Measurements from ENCODE around the gene CCNA2.

Gene CCNA2

GRCh38 chr4:121799867-121800501 lies 23.7 kb downstream of the CCNA2 start:
- Histone ChIP-seq H2AFZ (ENCODE audit: insufficient read depth, low read length, poor library complexity) (no peak overlapping the region), H3K14ac (ENCODE audit: low read length) (no peak overlapping the region), H2BK120ac (ENCODE audit: insufficient read depth, low read length, poor library complexity) (no peak overlapping the region), H4K91ac (ENCODE audit: low read depth, low read length) (no peak overlapping the region), H3K4me1 (ENCODE audit: control insufficient read depth in 1 of 2, insufficient read depth in 2 of 2, low read length in 2 of 2) (peaks cover 1 to 2% of the 10 kb centered on the region in 2 experiments), H3K4me2 (ENCODE audit: low read length) (no peak overlapping the region), H2AK5ac (ENCODE audit: low read length) (no peak overlapping the region), H2BK12ac (ENCODE audit: low read length) (no peak overlapping the region), H3K9me3 (ENCODE audit: insufficient read depth, low read depth, low read length) (no peaks in the 10 kb centered on the region), H3K79me1 (ENCODE audit: low read length) (peaks cover 6% of the 10 kb centered on the region), H3K36me3 (ENCODE audit: control insufficient read depth in 1 of 2, insufficient read depth in 2 of 2, low read length in 2 of 2) (peaks cover 5 to 7% of the 10 kb centered on the region in 2 experiments), H3K27ac (ENCODE audit: low read depth, low read length) (no peak overlapping the region), H2BK5ac (ENCODE audit: low read depth, low read length, poor library complexity) (no peak overlapping the region), H3K18ac (ENCODE audit: low read length) (no peak overlapping the region), H3K23ac (ENCODE audit: low read length) (no peak overlapping the region), H4K12ac (ENCODE audit: low read depth, low read length) (no peak overlapping the region), H4K8ac (ENCODE audit: low read depth, low read length) (no peak overlapping the region), H3K79me2 (ENCODE audit: control insufficient read depth, insufficient read depth, low read length, poor library complexity) (peaks cover 3% of the 10 kb centered on the region), H3K4ac (ENCODE audit: low read depth, low read length) (no peak overlapping the region), H3K27me3 (ENCODE audit: insufficient read depth, low read length) (no peaks in the 10 kb centered on the region), H3K4me3 (ENCODE audit: low read depth, low read length) (no peak overlapping the region), H3K9ac (ENCODE audit: low read length) (no peak overlapping the region)
- WGBS (ENCODE audit: extremely low coverage, insufficient coverage, insufficient read length): no CpG with 5 or more reads among the region's 3 CpGs
- no peak for DNase-seq

GRCh38 chr4:121799208-121799823 lies 24.4 kb downstream of the CCNA2 start:
- H3K23ac ChIP-seq (ENCODE audit: low read length): no peak overlapping the region
- H4K91ac ChIP-seq (ENCODE audit: low read depth, low read length): no peak overlapping the region
- no CpG with 5 or more reads among the region's 2 CpGs for WGBS (ENCODE audit: extremely low coverage, insufficient coverage, insufficient read length)
- H3K4me3 ChIP-seq (ENCODE audit: low read depth, low read length): no peak overlapping the region
- H3K14ac ChIP-seq (ENCODE audit: low read length): no peak overlapping the region
- no peak overlapping the region for H3K9ac ChIP-seq (ENCODE audit: low read length)
- H2BK120ac ChIP-seq (ENCODE audit: insufficient read depth, low read length, poor library complexity): no peak overlapping the region
- H3K18ac ChIP-seq (ENCODE audit: low read length): no peak overlapping the region
- H3K9me3 ChIP-seq (ENCODE audit: insufficient read depth, low read depth, low read length): no peaks in the 10 kb centered on the region
- no peak overlapping the region for H2AK5ac ChIP-seq (ENCODE audit: low read length)
- H2BK5ac ChIP-seq (ENCODE audit: low read depth, low read length, poor library complexity): no peak overlapping the region
- peaks cover 1 to 2% of the 10 kb centered on the region in 2 experiments for H3K4me1 ChIP-seq (ENCODE audit: control insufficient read depth in 1 of 2, insufficient read depth in 2 of 2, low read length in 2 of 2)
- H3K79me1 ChIP-seq (ENCODE audit: low read length): peaks cover 6% of the 10 kb centered on the region
- no peaks in the 10 kb centered on the region for H3K27me3 ChIP-seq (ENCODE audit: insufficient read depth, low read length)
- no peak overlapping the region for H2BK12ac ChIP-seq (ENCODE audit: low read length)
- no peak overlapping the region for H4K12ac ChIP-seq (ENCODE audit: low read depth, low read length)
- no peak overlapping the region for H3K27ac ChIP-seq (ENCODE audit: low read depth, low read length)
- H3K4ac ChIP-seq (ENCODE audit: low read depth, low read length): no peak overlapping the region
- peaks cover 5% of the 10 kb centered on the region in 2 experiments for H3K36me3 ChIP-seq (ENCODE audit: control insufficient read depth in 1 of 2, insufficient read depth in 2 of 2, low read length in 2 of 2)
- H3K4me2 ChIP-seq (ENCODE audit: low read length): no peak overlapping the region
- no peak overlapping the region for H4K8ac ChIP-seq (ENCODE audit: low read depth, low read length)
- no peak for DNase-seq
- H2AFZ ChIP-seq (ENCODE audit: insufficient read depth, low read length, poor library complexity): no peak overlapping the region
- H3K79me2 ChIP-seq (ENCODE audit: control insufficient read depth, insufficient read depth, low read length, poor library complexity): peaks cover 3% of the 10 kb centered on the region

- peaks cover 1% of the 10 kb centered on the region for H3K79me2 ChIP-seq (ENCODE audit: control insufficient read depth, insufficient read depth, low read length, poor library complexity)
- H3K9ac ChIP-seq (ENCODE audit: low read length): no peak overlapping the region
- no peak overlapping the region for H2AFZ ChIP-seq (ENCODE audit: insufficient read depth, low read length, poor library complexity)
- no peak overlapping the region for H4K8ac ChIP-seq (ENCODE audit: low read depth, low read length)
- no peaks in the 10 kb centered on the region for H3K36me3 ChIP-seq (ENCODE audit: control insufficient read depth in 1 of 2, insufficient read depth in 2 of 2, low read length in 2 of 2)
- no peak overlapping the region for H2AK5ac ChIP-seq (ENCODE audit: low read length)
- H3K18ac ChIP-seq (ENCODE audit: low read length): no peak overlapping the region
- no peak overlapping the region for H3K27ac ChIP-seq (ENCODE audit: low read depth, low read length)
- no peak overlapping the region for H3K14ac ChIP-seq (ENCODE audit: low read length)
- no peaks in the 10 kb centered on the region for H3K9me3 ChIP-seq (ENCODE audit: insufficient read depth, low read depth, low read length)
- H3K4me3 ChIP-seq (ENCODE audit: low read depth, low read length): no peak overlapping the region
- no peak overlapping the region for H4K12ac ChIP-seq (ENCODE audit: low read depth, low read length)
- H3K4me1 ChIP-seq (ENCODE audit: control insufficient read depth in 1 of 2, insufficient read depth in 2 of 2, low read length in 2 of 2): peaks cover 1 to 2% of the 10 kb centered on the region in 2 experiments
- no peaks in the 10 kb centered on the region for H3K27me3 ChIP-seq (ENCODE audit: insufficient read depth, low read length)
- no peak for DNase-seq
- H4K91ac ChIP-seq (ENCODE audit: low read depth, low read length): no peak overlapping the region
- no peak overlapping the region for H3K23ac ChIP-seq (ENCODE audit: low read length)
- H2BK120ac ChIP-seq (ENCODE audit: insufficient read depth, low read length, poor library complexity): no peak overlapping the region
- no peak overlapping the region for H2BK12ac ChIP-seq (ENCODE audit: low read length)
- H3K4ac ChIP-seq (ENCODE audit: low read depth, low read length): no peak overlapping the region
- H2BK5ac ChIP-seq (ENCODE audit: low read depth, low read length, poor library complexity): no peak overlapping the region
- peaks cover 4% of the 10 kb centered on the region for H3K79me1 ChIP-seq (ENCODE audit: low read length)
- H3K4me2 ChIP-seq (ENCODE audit: low read length): no peak overlapping the region
Measured at GRCh38 chr4:121796283-121796682, 27.4 kb downstream of the CCNA2 start.

GRCh38 chr4:121794505-121795188 lies 29.0 kb downstream of the CCNA2 start:
- Histone ChIP-seq H3K79me2 (ENCODE audit: control insufficient read depth, insufficient read depth, low read length, poor library complexity) (no peaks in the 10 kb centered on the region), H3K4me1 (ENCODE audit: control insufficient read depth in 1 of 2, insufficient read depth in 2 of 2, low read length in 2 of 2) (no peaks in the 10 kb centered on the region), H3K9me3 (ENCODE audit: insufficient read depth, low read depth, low read length) (no peaks in the 10 kb centered on the region), H2AFZ (ENCODE audit: insufficient read depth, low read length, poor library complexity) (no peak overlapping the region), H3K4ac (ENCODE audit: low read depth, low read length) (no peak overlapping the region), H4K91ac (ENCODE audit: low read depth, low read length) (no peak overlapping the region), H2BK12ac (ENCODE audit: low read length) (no peak overlapping the region), H2BK5ac (ENCODE audit: low read depth, low read length, poor library complexity) (no peak overlapping the region), H2BK120ac (ENCODE audit: insufficient read depth, low read length, poor library complexity) (no peak overlapping the region), H3K27me3 (ENCODE audit: insufficient read depth, low read length) (no peaks in the 10 kb centered on the region), H3K14ac (ENCODE audit: low read length) (no peak overlapping the region), H3K27ac (ENCODE audit: low read depth, low read length) (no peak overlapping the region), H3K23ac (ENCODE audit: low read length) (no peak overlapping the region), H3K36me3 (ENCODE audit: control insufficient read depth in 1 of 2, insufficient read depth in 2 of 2, low read length in 2 of 2) (no peaks in the 10 kb centered on the region), H4K8ac (ENCODE audit: low read depth, low read length) (no peak overlapping the region), H3K9ac (ENCODE audit: low read length) (no peak overlapping the region), H3K4me2 (ENCODE audit: low read length) (no peak overlapping the region), H4K12ac (ENCODE audit: low read depth, low read length) (no peak overlapping the region), H3K79me1 (ENCODE audit: low read length) (no peaks in the 10 kb centered on the region), H2AK5ac (ENCODE audit: low read length) (no peak overlapping the region), H3K18ac (ENCODE audit: low read length) (no peak overlapping the region), H3K4me3 (ENCODE audit: low read depth, low read length) (no peak overlapping the region)
- WGBS (ENCODE audit: extremely low coverage, insufficient coverage, insufficient read length): no CpG with 5 or more reads among the region's 5 CpGs
- no peak for DNase-seq

Data from trophoblast cell (in vitro differentiated cells and primary cell).